Upper lobe of left lung (tissue), 6 donors: ENCODE data around the gene PSMD2. TPM values are rescaled to one million over a fixed set of nuclear protein-coding genes. Genes with fewer than 3 reads are reported as not detected.

Experiments used
- ATAC-seq, 2 donors: fragments of 200-7000 bp; cut with Tn5 transposase; one replicate each; pipeline ENCODE4 v1.9.1; 2022; ENCODE audit warnings: mild to moderate bottlenecking in 2 of 2, moderate library complexity in 2 of 2; ENCODE audit not compliant: low FRiP score in 2 of 2
- DNase-seq, 2 donors: peaks; one replicate each; pipeline ENCODE4 v3.0.0-alpha.2; 2019 to 2020
- H3K27ac ChIP-seq, 4 donors: fragments of 200-600 bp; sonication (generic); one replicate each; pipeline ENCODE4 v1.5.1; 2016 to 2019
- H3K27me3 ChIP-seq, 4 donors: fragments of 200-600 bp; sonication (generic); one replicate each; pipeline ENCODE4 v1.5.1; 2017 to 2019
- H3K36me3 ChIP-seq, 4 donors: fragments of 200-600 bp; sonication (generic); one replicate each; pipeline ENCODE4 v1.5.1; 2016 to 2019
- H3K4me1 ChIP-seq, 4 donors: fragments of 200-600 bp; sonication (generic); one replicate each; pipeline ENCODE4 v1.5.1; 2018 to 2019
- H3K4me3 ChIP-seq, 4 donors: fragments of 200-600 bp; sonication (generic); one replicate each; pipeline ENCODE4 v1.5.1; 2017 to 2019; ENCODE audit warnings: mild to moderate bottlenecking in 2 of 4, moderate library complexity in 1 of 4
- H3K9me3 ChIP-seq, 4 donors: fragments of 200-600 bp; sonication (generic); one replicate each; pipeline ENCODE4 v1.5.1; 2018 to 2019
- EP300 ChIP-seq, 4 donors: sonication (generic); formaldehyde crosslinking; IDR thresholded peaks; one replicate each; pipeline ENCODE4 v1.5.1; 2017; ENCODE audit warnings: antibody characterized with exemption in 4 of 4, control low read depth in 2 of 4
- POLR2A ChIP-seq, 4 donors: fragments of 450-650 bp; IDR thresholded peaks; one replicate each; pipeline ENCODE4 v1.5.1; 2016 to 2017; ENCODE audit warnings: antibody characterized with exemption in 4 of 4, mild to moderate bottlenecking in 2 of 4
- POLR2AphosphoS5 ChIP-seq, 2 donors: sonication (generic); formaldehyde crosslinking; IDR thresholded peaks; one replicate each; pipeline ENCODE4 v1.5.1; 2017; ENCODE audit warnings: antibody characterized with exemption in 2 of 2
- WGBS, 2 donors: methylation state at CpG; one replicate each; pipeline ENCODE4 v1.1.5; 2017 to 2018; 5-methylcytosine and 5-hydroxymethylcytosine counted together
- total RNA-seq, 6 donors: library from RNA; depleted of rRNA in 4 of 6; stranded (reverse); fragments of >200 nt in 4 of 6; gene quantifications; one replicate each; pipeline versions ENCODE4 v1.1.0 to v1.2.1, GENCODE V29; 2016 to 2021
- TF ChIP-seq, protein P1 (sequence below), 6 experiments: fragments of 450-650 bp in 4 of 6; fragments of 200-600 bp in 2 of 6; sonication (generic) in 2 of 6; IDR thresholded peaks; one replicate each; pipeline ENCODE4 v1.5.1; 2016 to 2019; ENCODE audit warnings: antibody characterized with exemption in 6 of 6
- donor health status: DM: no; HTN: no; CAD: no; lungs with moderate emphysema.
- donor health status: DM: no; HTN: yes; CAD: no; lungs with severe emphysema.

Gene PSMD2
- 100 to 1,000 TPM; 144 to 259 (median 165) TPM for total RNA-seq

DNA sequence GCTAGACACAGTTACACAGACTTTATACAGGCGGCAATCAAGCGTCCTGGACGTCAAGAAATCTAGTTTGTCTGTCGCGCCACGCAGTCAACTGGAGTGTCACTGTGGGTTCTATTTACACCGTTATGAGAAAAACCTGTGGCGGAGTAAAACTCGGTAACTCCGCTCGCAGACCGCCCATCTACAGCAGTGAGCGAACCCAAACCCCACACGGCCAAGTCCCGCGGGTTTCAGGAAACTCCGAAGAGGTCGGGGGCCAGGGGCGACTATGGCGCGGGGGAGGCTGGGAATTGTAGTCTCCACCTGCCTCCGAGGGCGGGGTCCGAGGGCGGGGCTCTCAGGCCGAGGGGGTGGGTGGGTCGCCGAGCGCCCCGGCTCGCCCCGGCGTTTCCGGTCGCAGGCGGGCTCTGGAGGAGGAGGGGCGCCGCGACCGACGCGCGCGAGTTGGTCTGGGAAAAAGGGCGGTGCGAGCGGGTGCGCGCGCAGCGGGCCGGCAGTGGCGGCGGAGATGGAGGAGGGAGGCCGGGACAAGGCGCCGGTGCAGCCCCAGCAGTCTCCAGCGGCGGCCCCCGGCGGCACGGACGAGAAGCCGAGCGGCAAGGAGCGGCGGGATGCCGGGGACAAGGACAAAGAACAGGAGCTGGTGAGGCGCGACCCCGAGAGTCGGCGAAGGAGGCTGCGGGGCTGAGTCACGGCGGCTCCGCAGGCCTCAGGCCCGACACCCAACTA lies at the start of gene PSMD2:
PSMD2 (plus strand) TSS at position 483 of the 729 bp plus-strand sequence; CDS start at position 509, 26 bp downstream.
- DNase-seq: peak; percentile 98 to 100
- peak; percentile 99 to 100 for ATAC-seq
- 0 to 2% methylated on average over 28 to 51 of the region's 78 CpGs for WGBS, 2 donors
- Histone ChIP-seq H3K36me3 (peaks cover 23 to 39% (median 34%) of the 10 kb centered on the region in 4 donors), H3K27me3 (no peaks in the 10 kb centered on the region), H3K4me1 (peaks cover 12 to 21% (median 16%) of the 10 kb centered on the region in 4 donors), H3K4me3 (peak within 1 kb of the TSS; percentile 54 to 97 (median 68)), H3K27ac (peak within 1 kb of the TSS; percentile 75 to 89 (median 85)), H3K9me3 (no peaks in the 10 kb centered on the region)
- TF ChIP-seq, protein P1, sequence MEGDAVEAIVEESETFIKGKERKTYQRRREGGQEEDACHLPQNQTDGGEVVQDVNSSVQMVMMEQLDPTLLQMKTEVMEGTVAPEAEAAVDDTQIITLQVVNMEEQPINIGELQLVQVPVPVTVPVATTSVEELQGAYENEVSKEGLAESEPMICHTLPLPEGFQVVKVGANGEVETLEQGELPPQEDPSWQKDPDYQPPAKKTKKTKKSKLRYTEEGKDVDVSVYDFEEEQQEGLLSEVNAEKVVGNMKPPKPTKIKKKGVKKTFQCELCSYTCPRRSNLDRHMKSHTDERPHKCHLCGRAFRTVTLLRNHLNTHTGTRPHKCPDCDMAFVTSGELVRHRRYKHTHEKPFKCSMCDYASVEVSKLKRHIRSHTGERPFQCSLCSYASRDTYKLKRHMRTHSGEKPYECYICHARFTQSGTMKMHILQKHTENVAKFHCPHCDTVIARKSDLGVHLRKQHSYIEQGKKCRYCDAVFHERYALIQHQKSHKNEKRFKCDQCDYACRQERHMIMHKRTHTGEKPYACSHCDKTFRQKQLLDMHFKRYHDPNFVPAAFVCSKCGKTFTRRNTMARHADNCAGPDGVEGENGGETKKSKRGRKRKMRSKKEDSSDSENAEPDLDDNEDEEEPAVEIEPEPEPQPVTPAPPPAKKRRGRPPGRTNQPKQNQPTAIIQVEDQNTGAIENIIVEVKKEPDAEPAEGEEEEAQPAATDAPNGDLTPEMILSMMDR (IDR thresholded peaks at IDR 0.05): peak in 4 of 6 experiments; percentile 8 to 37 (median 30)
- TF ChIP-seq POLR2A (IDR thresholded peaks at IDR 0.05) (peak in 3 of 4 donors; percentile 53 to 92 (median 61)), POLR2AphosphoS5 (IDR thresholded peaks at IDR 0.05) (peak; percentile 85 to 93), EP300 (IDR thresholded peaks at IDR 0.05) (peak in 1 of 4 donors; percentile 59)

DNA sequence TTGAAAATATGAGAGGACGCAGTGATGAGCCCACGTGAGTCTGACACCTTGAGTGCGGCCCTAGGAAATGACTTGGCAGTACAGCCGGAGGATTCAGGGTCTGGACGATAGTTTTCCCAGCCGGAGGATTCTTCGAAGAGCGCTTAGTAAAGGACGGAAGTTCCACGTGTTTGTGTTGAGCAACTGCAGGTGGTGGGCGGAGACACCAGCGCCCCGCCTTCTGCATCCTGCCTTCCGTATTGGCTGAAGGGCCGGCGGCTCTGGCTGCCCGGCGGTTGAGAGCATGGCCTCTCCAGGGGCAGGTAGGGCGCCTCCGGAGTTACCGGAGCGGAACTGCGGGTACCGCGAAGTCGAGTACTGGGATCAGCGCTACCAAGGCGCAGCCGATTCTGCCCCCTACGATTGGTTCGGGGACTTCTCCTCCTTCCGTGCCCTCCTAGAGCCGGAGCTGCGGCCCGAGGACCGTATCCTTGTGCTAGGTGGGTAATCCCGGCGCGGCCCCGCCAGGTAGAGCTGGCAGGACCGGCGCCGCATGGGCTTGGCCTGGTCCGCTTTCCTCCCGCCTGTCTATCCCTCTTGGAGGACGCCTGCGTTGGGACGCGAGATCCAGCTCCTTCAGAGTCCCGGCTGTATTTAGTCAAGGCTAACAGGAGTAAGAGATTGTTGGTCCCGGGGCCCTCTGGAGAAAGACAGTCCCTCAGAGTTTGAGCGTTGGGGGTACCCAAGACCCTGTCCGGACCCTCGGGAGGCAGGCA lies 49.5 kb upstream of the PSMD2 start, which contains the start of gene EEF1AKMT4:
EEF1AKMT4 (plus strand) TSS at position 261 of the 755 bp plus-strand sequence; CDS start at position 284, 23 bp downstream.
- peak within 1 kb of the TSS; percentile 73 to 94 (median 80) for H3K4me3 ChIP-seq
- H3K9me3 ChIP-seq: no peaks in the 10 kb centered on the region
- DNase-seq (peak; percentile 97 to 98), ATAC-seq (peak; percentile 99)
- 0% methylated on average over 11 to 49 of the region's 54 CpGs for WGBS, 2 donors
- no peaks in the 10 kb centered on the region for H3K27me3 ChIP-seq
- peaks cover 3 to 11% (median 8%) of the 10 kb centered on the region in 4 donors for H3K36me3 ChIP-seq
- peak within 1 kb of the TSS; percentile 84 to 91 (median 86) for H3K27ac ChIP-seq
- H3K4me1 ChIP-seq: peaks cover 11 to 34% (median 17%) of the 10 kb centered on the region in 4 donors
- TF ChIP-seq POLR2A (IDR thresholded peaks at IDR 0.05): peak in 1 of 4 donors; percentile 51
- TF ChIP-seq, protein P1 (IDR thresholded peaks at IDR 0.05): peak; percentile 36 to 87 (median 64)
- TF ChIP-seq POLR2AphosphoS5 (IDR thresholded peaks at IDR 0.05): peak; percentile 58 to 60
- TF ChIP-seq EP300 (IDR thresholded peaks at IDR 0.05): no peak

DNA sequence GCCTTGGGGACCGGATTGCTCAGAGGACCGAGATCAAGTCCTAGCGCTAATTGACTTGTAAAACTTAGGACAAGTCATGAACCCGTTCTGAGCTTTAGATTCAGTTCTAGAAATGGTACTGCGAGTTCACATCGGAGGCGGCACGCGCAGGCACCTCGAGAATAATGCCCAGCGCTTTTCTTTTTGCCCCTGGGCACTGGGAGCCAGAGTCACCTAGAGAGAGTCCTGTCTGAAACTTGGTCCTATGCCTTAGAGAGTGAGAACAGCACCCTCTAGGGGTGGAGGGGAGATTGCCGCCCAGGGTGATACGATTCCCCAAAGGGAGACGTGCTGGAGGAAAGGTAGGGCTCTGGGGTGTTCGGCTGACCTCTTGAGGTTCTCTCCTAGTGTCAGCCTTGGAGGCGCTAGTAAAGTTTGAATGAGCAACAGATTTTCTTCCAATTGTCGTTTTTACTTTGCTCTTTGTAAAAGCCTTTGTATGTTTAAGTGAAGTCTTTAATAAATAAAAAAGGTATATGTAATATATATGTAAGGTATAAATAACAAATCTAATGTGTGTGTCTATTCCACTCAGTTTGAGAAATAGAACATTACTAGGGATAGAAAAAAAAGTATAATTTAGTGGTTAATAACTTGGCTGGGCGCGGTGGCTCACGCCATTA lies 48.7 kb upstream of the PSMD2 start:
- H3K36me3 ChIP-seq: peaks cover 0 to 4% (median 1%) of the 10 kb centered on the region in 4 donors
- whole genome bisulfite sequencing, 2 donors: 14 to 15% methylated on average over 17 to 20 of the region's 20 CpGs
- H3K27ac ChIP-seq: peak overlapping the region; percentile 50 to 91 (median 86)
- H3K27me3 ChIP-seq: no peaks in the 10 kb centered on the region
- H3K4me1 ChIP-seq: peaks cover 11 to 34% (median 17%) of the 10 kb centered on the region in 4 donors
- TF ChIP-seq POLR2AphosphoS5 (IDR thresholded peaks at IDR 0.05) (no peak), POLR2A (IDR thresholded peaks at IDR 0.05) (no peak), EP300 (IDR thresholded peaks at IDR 0.05) (no peak)
- TF ChIP-seq, protein P1 (IDR thresholded peaks at IDR 0.05): peak; percentile 72 to 92 (median 84)
- ATAC-seq (peak; percentile 89 to 94), DNase-seq (peak in 1 of 2 donors; percentile 92)
- peak overlapping the region; percentile 73 to 94 (median 80) for H3K4me3 ChIP-seq
- no peaks in the 10 kb centered on the region for H3K9me3 ChIP-seq

DNA sequence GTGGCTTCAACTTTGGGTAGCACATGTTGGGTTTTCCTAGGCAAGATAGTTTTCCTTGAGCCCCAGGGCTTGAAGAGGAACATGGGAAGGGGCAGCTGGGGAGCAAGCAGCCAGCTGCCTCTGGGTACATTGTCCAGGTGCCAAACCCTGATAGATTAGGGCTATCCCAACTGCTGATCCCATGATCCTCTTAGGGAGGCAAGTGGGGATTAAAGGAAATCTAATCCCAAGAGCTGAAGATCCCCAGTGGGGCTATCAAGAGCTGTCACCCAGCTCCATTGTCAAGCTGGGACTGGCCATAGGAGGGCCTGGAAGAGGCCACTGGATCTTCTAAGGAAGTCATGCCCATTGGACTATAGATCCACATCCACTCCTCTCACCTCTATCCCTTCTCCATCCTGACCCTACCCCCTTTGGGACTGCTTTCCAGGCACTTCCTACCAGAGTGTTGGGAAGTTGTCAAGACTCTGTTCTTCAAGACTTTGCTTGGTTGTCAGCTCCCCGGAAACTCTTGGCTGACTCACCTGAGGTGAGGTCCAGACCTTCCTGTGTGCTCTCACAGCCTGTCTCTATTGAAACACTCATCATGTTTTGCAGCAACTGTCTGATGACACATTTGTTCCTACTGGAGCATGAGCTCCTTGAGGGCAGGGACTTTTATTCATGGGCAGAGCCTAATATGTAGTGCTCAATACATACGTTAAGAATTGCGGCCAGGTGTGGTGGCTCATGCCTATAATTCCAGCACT lies 43.6 kb upstream of the PSMD2 start:
- Histone ChIP-seq H3K36me3 (peaks cover 0 to 3% (median 0%) of the 10 kb centered on the region in 4 donors), H3K27me3 (peaks cover 0 to 10% (median 5%) of the 10 kb centered on the region in 4 donors), H3K27ac (no peak overlapping the region), H3K4me1 (peaks cover 9 to 16% (median 11%) of the 10 kb centered on the region in 4 donors), H3K9me3 (no peaks in the 10 kb centered on the region), H3K4me3 (no peak overlapping the region)
- 89 to 94% methylated on average over 3 of the region's 3 CpGs for WGBS, 2 donors
- no peak for TF ChIP-seq POLR2AphosphoS5 (IDR thresholded peaks at IDR 0.05)
- no peak for TF ChIP-seq EP300 (IDR thresholded peaks at IDR 0.05)
- TF ChIP-seq POLR2A (IDR thresholded peaks at IDR 0.05): no peak
- TF ChIP-seq, protein P1 (IDR thresholded peaks at IDR 0.05): no peak
- DNase-seq (no peak), ATAC-seq (no peak)
